ENCODE data around the gene MRAS.
A peak's percentile ranks its signal among the peaks of the same experiment; 100 is the strongest.
"Not testable (repeated sequence)": the region's sequence is repeated elsewhere in the genome, so short reads cannot be mapped to it uniquely, and the experiment has no call there.

MRAS gene

DNA sequence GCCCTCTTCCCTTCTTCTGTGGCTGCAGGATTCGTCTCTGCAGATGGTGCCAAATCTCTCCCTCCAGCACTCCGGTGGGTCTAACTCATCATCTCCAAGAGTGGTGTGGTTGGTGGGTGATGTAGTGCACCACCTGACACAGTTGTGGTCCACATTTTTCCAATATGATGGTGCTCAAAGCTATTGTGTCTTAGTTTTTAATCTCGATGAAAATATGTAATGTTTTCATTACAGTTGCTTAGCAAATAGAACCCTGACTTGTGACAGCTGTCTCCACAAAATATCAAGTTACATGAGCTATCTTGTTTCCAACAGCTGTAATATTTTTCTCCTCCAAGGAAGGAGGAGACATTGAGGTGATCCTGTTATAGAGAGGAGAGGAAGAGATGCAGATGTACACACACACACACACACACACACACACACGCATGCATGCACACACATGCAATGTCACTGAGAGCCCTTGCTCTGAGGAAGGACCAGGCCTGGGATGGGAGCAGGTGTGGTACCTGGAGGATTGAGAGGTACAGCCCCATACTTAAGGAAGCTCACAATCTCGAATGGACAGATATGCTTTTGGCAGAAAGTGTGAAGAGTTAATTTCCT, 70.3 kb downstream of the MRAS start:
- Histone ChIP-seq H3K4me1 (ENCODE audit: control insufficient read depth, insufficient read depth, low read length, unreplicated experiment) (peaks cover 4% of the 10 kb centered on the region), H3K79me2 (ENCODE audit: control insufficient read depth, insufficient read depth, low read length, unreplicated experiment) (no peaks in the 10 kb centered on the region), H3K36me3 (ENCODE audit: insufficient read depth, low read length) (no peaks in the 10 kb centered on the region), H2AFZ (ENCODE audit: low read length, unreplicated experiment) (no peak overlapping the region), H3K27ac (ENCODE audit: low read depth, low read length) (no peak overlapping the region), H3K4me3 (ENCODE audit: low read depth, low read length) (no peak overlapping the region), H3K27me3 (ENCODE audit: insufficient read depth, low read length) (no peaks in the 10 kb centered on the region)

DNA sequence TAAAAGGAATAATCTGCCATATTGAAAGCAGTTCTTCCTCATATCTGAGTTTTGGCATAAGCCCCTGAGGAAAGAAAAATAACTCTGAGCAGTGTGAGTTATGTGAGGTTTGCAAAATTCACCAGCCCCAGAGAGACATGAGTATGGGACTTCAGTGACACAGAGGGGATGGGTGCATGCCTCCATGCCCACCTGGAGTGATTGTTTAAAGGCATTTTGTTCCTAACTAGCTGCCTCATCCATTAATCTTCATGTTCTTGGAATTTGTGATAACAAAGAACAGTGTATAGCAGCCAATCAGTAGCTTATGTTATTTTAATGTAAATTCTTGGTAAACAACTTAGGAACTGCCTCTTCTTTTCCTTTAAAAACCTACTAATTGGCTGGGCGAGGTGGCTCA, 74.9 kb downstream of the MRAS start:
- H3K27ac ChIP-seq (ENCODE audit: low read depth, low read length) = no peak overlapping the region
- no peaks in the 10 kb centered on the region for H3K36me3 ChIP-seq (ENCODE audit: insufficient read depth, low read length)
- H3K27me3 ChIP-seq (ENCODE audit: insufficient read depth, low read length) = no peaks in the 10 kb centered on the region
- no peaks in the 10 kb centered on the region for H3K79me2 ChIP-seq (ENCODE audit: control insufficient read depth, insufficient read depth, low read length, unreplicated experiment)
- no peak overlapping the region for H3K4me3 ChIP-seq (ENCODE audit: low read depth, low read length)
- no peak overlapping the region for H2AFZ ChIP-seq (ENCODE audit: low read length, unreplicated experiment)
- no peaks in the 10 kb centered on the region for H3K4me1 ChIP-seq (ENCODE audit: control insufficient read depth, insufficient read depth, low read length, unreplicated experiment)

DNA sequence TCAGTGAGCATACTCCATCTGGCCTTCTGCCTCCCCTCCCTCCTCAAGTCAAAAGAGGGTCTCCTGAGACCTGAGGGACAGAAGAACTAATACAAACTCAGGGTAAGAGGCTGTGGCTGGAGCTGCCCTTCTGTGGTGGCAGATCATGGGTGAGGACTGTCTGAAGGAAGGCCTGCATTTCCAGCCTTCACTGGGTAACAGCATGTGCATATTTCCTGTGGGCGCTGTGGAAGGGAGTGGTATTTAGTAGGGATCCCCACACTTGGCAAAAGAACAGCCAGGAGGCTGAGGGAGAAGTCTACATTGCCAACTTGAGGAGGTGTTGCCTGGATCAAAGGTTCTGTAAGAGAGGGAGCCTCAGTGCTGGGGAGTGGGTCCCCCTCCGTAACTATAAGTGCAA, 75.9 kb downstream of the MRAS start:
- Histone ChIP-seq H2AFZ (ENCODE audit: low read length, unreplicated experiment) (no peak overlapping the region), H3K4me3 (ENCODE audit: low read depth, low read length) (no peak overlapping the region), H3K27me3 (ENCODE audit: insufficient read depth, low read length) (no peaks in the 10 kb centered on the region), H3K36me3 (ENCODE audit: insufficient read depth, low read length) (no peaks in the 10 kb centered on the region), H3K4me1 (ENCODE audit: control insufficient read depth, insufficient read depth, low read length, unreplicated experiment) (no peaks in the 10 kb centered on the region), H3K79me2 (ENCODE audit: control insufficient read depth, insufficient read depth, low read length, unreplicated experiment) (no peaks in the 10 kb centered on the region), H3K27ac (ENCODE audit: low read depth, low read length) (no peak overlapping the region)

DNA sequence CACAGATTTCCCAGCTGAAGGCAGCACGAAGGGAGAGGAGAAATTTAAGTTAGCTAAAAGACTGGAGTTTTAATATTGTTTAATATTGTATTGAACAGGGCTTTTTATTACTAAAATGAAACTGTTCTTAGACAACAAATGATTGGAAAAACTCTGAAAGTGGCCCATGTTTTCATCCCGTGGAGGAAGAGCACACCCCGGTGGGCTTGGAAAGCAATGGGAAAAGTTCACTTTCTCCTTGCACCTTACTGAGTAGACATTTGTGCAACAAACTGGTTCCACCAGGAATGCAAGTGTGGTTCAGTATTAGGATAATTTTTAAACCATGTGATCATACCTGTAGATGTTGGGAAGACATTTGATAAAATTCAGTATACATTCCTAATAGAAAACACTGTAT, 77.8 kb downstream of the MRAS start:
- H3K36me3 ChIP-seq (ENCODE audit: insufficient read depth, low read length) = no peaks in the 10 kb centered on the region
- no peaks in the 10 kb centered on the region for H3K79me2 ChIP-seq (ENCODE audit: control insufficient read depth, insufficient read depth, low read length, unreplicated experiment)
- H2AFZ ChIP-seq (ENCODE audit: low read length, unreplicated experiment) = no peak overlapping the region
- no peak overlapping the region for H3K27ac ChIP-seq (ENCODE audit: low read depth, low read length)
- H3K4me1 ChIP-seq (ENCODE audit: control insufficient read depth, insufficient read depth, low read length, unreplicated experiment) = no peaks in the 10 kb centered on the region
- H3K4me3 ChIP-seq (ENCODE audit: low read depth, low read length) = no peak overlapping the region
- no peaks in the 10 kb centered on the region for H3K27me3 ChIP-seq (ENCODE audit: insufficient read depth, low read length)

DNA sequence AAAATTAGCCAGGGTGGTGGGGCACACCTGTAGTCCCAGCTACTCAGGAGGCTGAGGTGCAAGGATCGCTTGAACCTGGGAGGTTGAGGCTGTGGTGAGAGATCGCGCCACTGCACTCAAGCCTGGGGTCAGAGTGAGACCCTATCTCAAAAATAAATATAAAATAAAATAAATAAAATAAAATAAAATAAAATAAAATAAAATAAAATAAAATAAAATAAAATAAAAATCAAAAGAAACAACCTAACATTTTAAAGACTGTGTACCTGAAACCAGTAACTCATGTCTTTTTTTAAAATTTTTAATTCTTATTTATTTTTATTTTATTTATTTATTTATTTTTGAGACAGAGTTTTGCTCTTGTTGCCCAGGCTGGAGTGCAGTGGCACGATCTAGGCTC, 78.4 kb downstream of the MRAS start:
- H3K36me3 ChIP-seq (ENCODE audit: insufficient read depth, low read length); H3K4me3 ChIP-seq (ENCODE audit: low read depth, low read length); H3K27ac ChIP-seq (ENCODE audit: low read depth, low read length); H3K27me3 ChIP-seq (ENCODE audit: insufficient read depth, low read length); H3K4me1 ChIP-seq (ENCODE audit: control insufficient read depth, insufficient read depth, low read length, unreplicated experiment); H2AFZ ChIP-seq (ENCODE audit: low read length, unreplicated experiment); H3K79me2 ChIP-seq (ENCODE audit: control insufficient read depth, insufficient read depth, low read length, unreplicated experiment): not testable (repeated sequence)

DNA sequence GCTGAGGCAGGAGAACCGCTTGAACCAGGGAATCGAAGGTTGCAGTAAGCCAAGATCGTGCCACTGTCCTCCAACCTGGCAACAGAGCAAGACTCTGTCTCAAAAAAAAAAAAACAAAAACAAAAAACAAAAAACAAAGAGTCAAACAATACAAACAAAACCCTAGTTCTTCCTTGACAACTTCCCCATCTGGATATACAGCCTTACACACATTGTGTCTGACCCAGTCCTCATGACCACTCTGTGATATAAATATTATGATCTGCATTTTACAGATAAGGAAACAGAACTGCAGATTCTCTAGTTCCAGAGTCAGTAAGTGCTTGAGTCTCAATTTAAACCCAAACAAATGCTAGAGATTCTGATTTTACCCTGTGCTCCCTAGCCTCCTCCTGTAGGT, 81.3 kb downstream of the MRAS start:
- Histone ChIP-seq H3K27me3 (ENCODE audit: insufficient read depth, low read length) (peaks cover 17% of the 10 kb centered on the region), H3K36me3 (ENCODE audit: insufficient read depth, low read length) (no peaks in the 10 kb centered on the region), H3K27ac (ENCODE audit: low read depth, low read length) (no peak overlapping the region), H3K79me2 (ENCODE audit: control insufficient read depth, insufficient read depth, low read length, unreplicated experiment) (no peaks in the 10 kb centered on the region), H3K4me3 (ENCODE audit: low read depth, low read length) (no peak overlapping the region), H2AFZ (ENCODE audit: low read length, unreplicated experiment) (no peak overlapping the region), H3K4me1 (ENCODE audit: control insufficient read depth, insufficient read depth, low read length, unreplicated experiment) (peaks cover 4% of the 10 kb centered on the region)

DNA sequence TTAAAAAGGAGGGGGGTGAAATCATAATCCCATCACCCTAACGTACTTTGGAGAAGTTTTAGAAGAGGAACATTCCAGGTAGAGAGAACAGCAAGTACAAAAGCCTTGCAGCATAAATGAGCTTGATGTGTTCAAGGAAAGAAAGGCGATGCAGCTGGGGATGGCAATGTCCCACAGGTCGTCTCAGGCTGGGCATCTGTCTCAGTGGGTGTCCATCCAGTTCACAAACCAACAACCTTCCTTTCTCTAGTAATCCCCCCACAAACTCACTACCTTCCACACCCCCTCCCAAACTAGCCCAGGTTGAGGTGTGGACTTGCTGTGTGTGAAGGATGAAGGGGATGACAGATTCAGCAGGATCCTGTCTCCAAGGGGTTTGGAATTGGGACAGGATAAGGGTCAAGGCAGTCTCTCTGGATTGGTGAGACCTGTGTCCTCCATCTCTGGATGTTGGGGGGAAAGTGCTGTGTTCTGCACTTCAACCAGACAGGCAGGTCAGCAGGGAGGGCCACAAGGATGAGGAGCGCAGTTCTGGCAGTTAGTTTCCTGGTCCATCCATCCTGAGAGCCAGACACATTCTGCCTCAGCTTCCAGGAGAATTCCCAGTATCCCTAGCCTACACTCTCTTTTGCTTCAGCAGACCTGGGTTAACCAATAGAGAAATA, 84.3 kb downstream of the MRAS start:
- H2AFZ ChIP-seq (ENCODE audit: low read length, unreplicated experiment) = no peak overlapping the region
- no peak overlapping the region for H3K27ac ChIP-seq (ENCODE audit: low read depth, low read length)
- peaks cover 34% of the 10 kb centered on the region for H3K27me3 ChIP-seq (ENCODE audit: insufficient read depth, low read length)
- peaks cover 4% of the 10 kb centered on the region for H3K4me1 ChIP-seq (ENCODE audit: control insufficient read depth, insufficient read depth, low read length, unreplicated experiment)
- H3K4me3 ChIP-seq (ENCODE audit: low read depth, low read length) = no peak overlapping the region
- no peaks in the 10 kb centered on the region for H3K36me3 ChIP-seq (ENCODE audit: insufficient read depth, low read length)
- H3K79me2 ChIP-seq (ENCODE audit: control insufficient read depth, insufficient read depth, low read length, unreplicated experiment) = no peaks in the 10 kb centered on the region

DNA sequence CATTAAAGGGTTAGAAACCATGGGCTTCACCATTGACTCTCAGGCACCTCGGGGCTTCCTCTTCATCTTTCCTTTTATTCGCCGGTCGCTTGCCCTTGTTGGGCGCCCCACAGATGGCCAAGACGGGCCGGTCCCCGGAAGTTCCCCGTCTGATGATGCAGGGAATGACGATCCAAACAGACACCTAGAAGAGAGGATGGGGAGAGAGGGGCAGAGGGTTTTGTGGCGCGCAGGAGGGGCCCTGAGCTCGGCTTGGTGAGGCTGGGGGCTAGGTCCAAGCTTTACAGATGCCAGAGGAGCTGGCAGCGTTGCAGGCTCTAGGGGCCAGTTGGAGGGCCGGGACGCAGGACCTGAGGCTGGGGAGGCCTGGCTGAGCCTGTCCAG, 85.5 kb downstream of the MRAS start:
- no peaks in the 10 kb centered on the region for H3K36me3 ChIP-seq (ENCODE audit: insufficient read depth, low read length)
- no peak overlapping the region for H2AFZ ChIP-seq (ENCODE audit: low read length, unreplicated experiment)
- H3K27ac ChIP-seq (ENCODE audit: low read depth, low read length) = no peak overlapping the region
- peaks cover 34% of the 10 kb centered on the region for H3K27me3 ChIP-seq (ENCODE audit: insufficient read depth, low read length)
- H3K4me3 ChIP-seq (ENCODE audit: low read depth, low read length) = peak overlapping the region; percentile 76
- H3K4me1 ChIP-seq (ENCODE audit: control insufficient read depth, insufficient read depth, low read length, unreplicated experiment) = peaks cover 4% of the 10 kb centered on the region
- no peaks in the 10 kb centered on the region for H3K79me2 ChIP-seq (ENCODE audit: control insufficient read depth, insufficient read depth, low read length, unreplicated experiment)

DNA sequence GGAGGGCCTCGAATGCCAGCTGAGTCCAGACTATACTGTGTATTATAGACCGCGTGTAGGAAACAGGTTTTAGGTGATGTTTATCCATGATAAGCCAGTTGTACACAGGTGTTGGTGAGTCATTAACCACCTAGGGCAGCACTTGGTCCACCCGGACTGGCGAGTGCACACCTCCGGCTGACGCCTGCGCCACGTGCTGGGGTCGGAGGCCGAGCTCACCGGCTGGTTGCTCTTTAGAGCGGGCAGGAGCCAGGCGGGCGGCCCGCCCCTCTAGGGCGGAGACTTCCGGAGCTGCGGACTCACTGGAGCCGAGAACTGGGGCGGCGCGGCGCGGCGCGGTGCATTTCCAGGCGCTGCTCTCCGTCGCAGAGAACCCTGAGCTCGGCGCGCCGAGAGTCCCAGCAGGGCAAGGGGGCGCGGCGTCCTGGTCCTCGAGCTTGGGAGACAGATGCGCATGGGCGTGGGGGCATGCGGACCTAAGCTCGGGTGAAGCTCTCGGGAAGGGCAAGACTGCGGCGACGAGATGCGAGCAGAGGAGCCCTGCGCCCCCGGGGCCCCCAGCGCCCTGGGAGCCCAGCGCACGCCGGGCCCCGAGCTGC, 86.0 kb downstream of the MRAS start, which contains the start of gene ESYT3:
ESYT3 (plus strand) TSS at position 341 of the 599 bp plus-strand sequence; CDS start at position 524, 183 bp downstream.
- peak within 1 kb of the TSS; percentile 74 for H2AFZ ChIP-seq (ENCODE audit: low read length, unreplicated experiment)
- H3K4me3 ChIP-seq (ENCODE audit: low read depth, low read length) = peak within 1 kb of the TSS; percentile 76
- H3K36me3 ChIP-seq (ENCODE audit: insufficient read depth, low read length) = no peaks in the 10 kb centered on the region
- H3K27me3 ChIP-seq (ENCODE audit: insufficient read depth, low read length) = peaks cover 34% of the 10 kb centered on the region
- H3K4me1 ChIP-seq (ENCODE audit: control insufficient read depth, insufficient read depth, low read length, unreplicated experiment) = peaks cover 4% of the 10 kb centered on the region
- H3K79me2 ChIP-seq (ENCODE audit: control insufficient read depth, insufficient read depth, low read length, unreplicated experiment) = no peaks in the 10 kb centered on the region
- H3K27ac ChIP-seq (ENCODE audit: low read depth, low read length) = no peak within 1 kb of the TSS

DNA sequence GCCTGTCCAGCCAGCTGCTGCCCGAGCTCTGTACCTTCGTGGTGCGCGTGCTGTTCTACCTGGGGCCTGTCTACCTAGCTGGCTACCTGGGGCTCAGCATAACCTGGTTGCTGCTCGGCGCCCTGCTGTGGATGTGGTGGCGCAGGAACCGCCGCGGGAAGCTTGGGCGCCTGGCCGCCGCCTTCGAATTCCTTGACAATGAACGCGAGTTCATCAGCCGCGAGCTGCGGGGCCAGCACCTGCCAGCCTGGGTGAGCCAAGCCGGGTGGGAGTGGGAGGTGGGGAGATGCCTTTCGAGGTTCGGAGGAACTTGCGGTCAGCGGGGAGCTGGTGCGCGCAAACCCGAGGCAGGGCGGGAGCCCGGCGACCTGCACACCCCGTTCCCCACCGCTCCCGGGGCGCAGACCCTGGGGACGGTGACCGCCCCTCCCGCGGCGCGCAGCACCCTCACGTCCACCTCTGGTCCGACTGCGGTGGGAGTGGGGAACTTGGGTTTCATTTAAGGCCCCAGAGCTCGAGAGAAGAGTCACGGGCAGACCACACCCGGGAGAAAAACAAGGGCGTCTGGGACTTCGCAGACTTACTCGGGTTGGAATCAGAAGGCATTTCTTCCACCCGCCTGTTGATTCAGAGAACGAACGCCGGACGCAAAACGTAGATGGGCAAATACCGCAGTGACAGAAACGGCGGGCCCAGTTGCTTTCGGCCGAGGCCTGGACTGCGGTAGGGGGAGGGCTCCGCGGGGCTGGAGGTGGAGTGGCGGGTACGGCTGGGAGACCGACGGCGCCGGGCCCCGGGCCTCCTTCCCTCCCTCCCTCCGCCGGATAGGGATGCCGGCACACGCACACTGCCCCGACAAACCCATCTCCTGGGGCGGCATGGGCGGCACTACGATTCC, 86.7 kb downstream of the MRAS start:
- H2AFZ ChIP-seq (ENCODE audit: low read length, unreplicated experiment) = peak overlapping the region; percentile 74
- H3K27ac ChIP-seq (ENCODE audit: low read depth, low read length) = no peak overlapping the region
- H3K27me3 ChIP-seq (ENCODE audit: insufficient read depth, low read length) = peaks cover 34% of the 10 kb centered on the region
- peak overlapping the region; percentile 76 for H3K4me3 ChIP-seq (ENCODE audit: low read depth, low read length)
- H3K79me2 ChIP-seq (ENCODE audit: control insufficient read depth, insufficient read depth, low read length, unreplicated experiment) = no peaks in the 10 kb centered on the region
- H3K4me1 ChIP-seq (ENCODE audit: control insufficient read depth, insufficient read depth, low read length, unreplicated experiment) = peaks cover 9% of the 10 kb centered on the region
- no peaks in the 10 kb centered on the region for H3K36me3 ChIP-seq (ENCODE audit: insufficient read depth, low read length)

Measured in ACC112 (cell line).